Keratinocyte (primary cell): ENCODE data around the gene LRRC7. TPM values are rescaled to one million over a fixed set of nuclear protein-coding genes. Genes with fewer than 3 reads are reported as not detected.
A peak's percentile ranks its signal among the peaks of the same experiment; 100 is the strongest.

Experiments
- DNase-seq: peaks from one replicate; pipeline ENCODE4 v3.0.0-alpha.2; 2011; ENCODE audit warnings: low read depth, missing footprints, low spot score
- FAIRE-seq: peaks from 2 replicates; lab custom pipeline; 2011; peaks lifted over from hg19 to GRCh38; lab: Jason Lieb, UNC
- H2AFZ ChIP-seq: 2 replicates; pipeline ENCODE4 v1.6.0; 2012; ENCODE audit warnings: low read length, control low read depth, inconsistent platforms; ENCODE audit not compliant: control insufficient read depth
- H3K27ac ChIP-seq: 2 replicates; pipeline ENCODE4 v1.5.1; 2011; ENCODE audit warnings: low read length; ENCODE audit not compliant: control insufficient read depth, insufficient read depth
- H3K27me3 ChIP-seq: 3 replicates; pipeline ENCODE4 v1.6.0; 2011; ENCODE audit warnings: low read length; ENCODE audit not compliant: control insufficient read depth, insufficient read depth; ENCODE audit errors: extremely low read depth
- H3K36me3 ChIP-seq, 2 experiments: 2 replicates in 1 of 2; 3 replicates in 1 of 2; pipeline ENCODE4 v1.5.1; 2011; ENCODE audit warnings: low read length in 2 of 2, mild to moderate bottlenecking in 1 of 2; ENCODE audit not compliant: control insufficient read depth in 2 of 2, insufficient read depth in 2 of 2; ENCODE audit errors: extremely low read depth in 1 of 2
- H3K4me1 ChIP-seq: 3 replicates; pipeline ENCODE4 v1.5.1; 2011; ENCODE audit warnings: low read length; ENCODE audit not compliant: control insufficient read depth, insufficient read depth; ENCODE audit errors: extremely low read depth
- H3K4me2 ChIP-seq: 3 replicates; pipeline ENCODE4 v1.6.0; 2011; ENCODE audit warnings: low read depth, low read length; ENCODE audit not compliant: control insufficient read depth, insufficient read depth; ENCODE audit errors: extremely low read depth
- H3K4me3 ChIP-seq, 3 experiments: fragments of 200-600 bp in 1 of 3; sonication (generic) in 1 of 3; 2 replicates in 2 of 3; 3 replicates in 1 of 3; pipeline ENCODE4 v1.5.1; 2011 to 2016; ENCODE audit warnings: low read length in 3 of 3, mild to moderate bottlenecking in 3 of 3, control low read depth in 2 of 3, inconsistent platforms in 1 of 3, low read depth in 1 of 3, mixed read lengths in 1 of 3, mixed run types in 1 of 3, moderate library complexity in 1 of 3; ENCODE audit not compliant: control insufficient read depth in 2 of 3, insufficient read depth in 2 of 3; ENCODE audit errors: extremely low read depth in 1 of 3
- H3K79me2 ChIP-seq: 2 replicates; pipeline ENCODE4 v1.6.0; 2012; ENCODE audit warnings: low read length; ENCODE audit not compliant: control insufficient read depth, insufficient read depth
- H3K9ac ChIP-seq: 3 replicates; pipeline ENCODE4 v1.6.0; 2011; ENCODE audit warnings: low read length; ENCODE audit not compliant: control insufficient read depth, insufficient read depth; ENCODE audit errors: extremely low read depth
- H3K9me1 ChIP-seq: 3 replicates; pipeline ENCODE4 v1.6.0; 2011; ENCODE audit warnings: low read length; ENCODE audit not compliant: control insufficient read depth, insufficient read depth; ENCODE audit errors: extremely low read depth
- H3K9me3 ChIP-seq: 2 replicates; pipeline ENCODE4 v1.5.1; 2012; ENCODE audit warnings: low read depth, low read length; ENCODE audit not compliant: control insufficient read depth
- H4K20me1 ChIP-seq: 3 replicates; pipeline ENCODE4 v1.6.0; 2011; ENCODE audit warnings: low read length; ENCODE audit not compliant: control insufficient read depth, insufficient read depth; ENCODE audit errors: extremely low read depth
- EZH2 ChIP-seq: IDR thresholded peaks from one replicate; pipeline ENCODE4 v1.6.1; 2012; ENCODE audit warnings: inconsistent platforms, mild to moderate bottlenecking, low read length, moderate library complexity
- dilution Hi-C: fragments of 300-500 bp; cut with MboI; formaldehyde crosslinking; loops from one replicate; pipeline ENCODE4 v1.7.0; 2020; ENCODE audit warnings: low sequenced_read_pairs; ENCODE audit not compliant: extremely low pct_ligation_motif_present
- polyA plus RNA-seq, 5 experiments: library from polyadenylated mRNA; depleted of rRNA in 3 of 5; stranded (reverse) in 3 of 5; stranded (forward) in 1 of 5; unstranded in 1 of 5; fragments of >200 nt; gene quantifications; 1 replicate in 1 of 5; 2 replicates in 3 of 5; 3 replicates in 1 of 5; pipeline versions ENCODE4 v1.2.1 to v1.2.3, GENCODE V29; 2011 to 2012; ENCODE audit warnings: missing spikeins in 2 of 5, low read depth in 1 of 5, low replicate concordance in 1 of 5
- TF ChIP-seq, protein P1 (sequence below), 3 experiments: IDR thresholded peaks in 1 of 3; conservative IDR thresholded peaks in 1 of 3; optimal IDR thresholded peaks in 1 of 3; 2 replicates in 2 of 3; 3 replicates in 1 of 3; pipeline versions ENCODE3 to v1.5.1; 2011; ENCODE audit warnings: low read length in 3 of 3, mild to moderate bottlenecking in 3 of 3, moderate library complexity in 2 of 3, control low read depth in 1 of 3, inconsistent platforms in 1 of 3; ENCODE audit not compliant: insufficient read depth in 2 of 3; ENCODE audit errors: extremely low read depth in 1 of 3

The LRRC7 gene
- polyA plus RNA-seq, 1 donor (not counting 4 experiments of a cell fraction or from before 2014, with no cell fraction given), result 0.28 TPM

- Histone ChIP-seq H3K79me2 (no peaks in the 10 kb centered on the region), H3K36me3 (no peaks in the 10 kb centered on the region), H3K27ac (no peak overlapping the region), H3K4me3 (no peak overlapping the region), H3K4me2 (no peak overlapping the region), H3K4me1 (no peaks in the 10 kb centered on the region), H3K9me3 (no peaks in the 10 kb centered on the region), H3K27me3 (no peaks in the 10 kb centered on the region), H3K9ac (no peak overlapping the region), H2AFZ (no peak overlapping the region), H4K20me1 (no peaks in the 10 kb centered on the region), H3K9me1 (no peaks in the 10 kb centered on the region)
- DNase-seq (peak; percentile 11), FAIRE-seq (no peak)
- no peak for TF ChIP-seq EZH2
- TF ChIP-seq, protein P1, sequence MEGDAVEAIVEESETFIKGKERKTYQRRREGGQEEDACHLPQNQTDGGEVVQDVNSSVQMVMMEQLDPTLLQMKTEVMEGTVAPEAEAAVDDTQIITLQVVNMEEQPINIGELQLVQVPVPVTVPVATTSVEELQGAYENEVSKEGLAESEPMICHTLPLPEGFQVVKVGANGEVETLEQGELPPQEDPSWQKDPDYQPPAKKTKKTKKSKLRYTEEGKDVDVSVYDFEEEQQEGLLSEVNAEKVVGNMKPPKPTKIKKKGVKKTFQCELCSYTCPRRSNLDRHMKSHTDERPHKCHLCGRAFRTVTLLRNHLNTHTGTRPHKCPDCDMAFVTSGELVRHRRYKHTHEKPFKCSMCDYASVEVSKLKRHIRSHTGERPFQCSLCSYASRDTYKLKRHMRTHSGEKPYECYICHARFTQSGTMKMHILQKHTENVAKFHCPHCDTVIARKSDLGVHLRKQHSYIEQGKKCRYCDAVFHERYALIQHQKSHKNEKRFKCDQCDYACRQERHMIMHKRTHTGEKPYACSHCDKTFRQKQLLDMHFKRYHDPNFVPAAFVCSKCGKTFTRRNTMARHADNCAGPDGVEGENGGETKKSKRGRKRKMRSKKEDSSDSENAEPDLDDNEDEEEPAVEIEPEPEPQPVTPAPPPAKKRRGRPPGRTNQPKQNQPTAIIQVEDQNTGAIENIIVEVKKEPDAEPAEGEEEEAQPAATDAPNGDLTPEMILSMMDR (optimal IDR thresholded peaks at IDR 0.05 in 1 of 3, IDR thresholded peaks at IDR 0.05 in 1 of 3, conservative IDR thresholded peaks at IDR 0.05 in 1 of 3; ENCODE audit: extremely low read depth in 1 of 3, insufficient read depth in 2 of 3, low read length in 3 of 3), result no peak
- dilution Hi-C loops, result no loop called here
Observed at GRCh38 chr1:70156529-70157120, 588.9 kb downstream of the LRRC7 start.

DNA sequence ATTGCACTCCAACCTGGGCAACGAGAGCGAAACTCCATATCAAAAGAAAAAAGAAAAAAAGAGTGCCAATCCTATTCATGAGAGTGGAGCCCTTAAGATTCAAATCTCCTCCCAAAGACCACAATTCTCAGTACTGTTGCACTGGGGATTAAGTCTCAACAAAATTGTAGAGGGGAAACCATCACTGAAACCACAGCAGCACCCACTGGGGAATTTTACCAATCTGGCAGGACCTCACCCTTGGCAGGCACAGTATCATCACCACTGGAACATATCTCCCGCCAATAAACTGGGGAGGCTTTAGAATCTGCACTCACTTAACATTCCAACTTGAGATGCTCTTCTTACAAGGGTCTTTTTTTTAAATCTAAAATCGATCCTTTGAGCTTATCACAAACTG is 596.6 kb downstream of the LRRC7 start:
- no peak overlapping the region for H3K4me2 ChIP-seq
- H3K27me3 ChIP-seq, result no peaks in the 10 kb centered on the region
- H3K4me1 ChIP-seq, result no peaks in the 10 kb centered on the region
- FAIRE-seq, result no peak
- no peak overlapping the region for H3K27ac ChIP-seq
- H3K9ac ChIP-seq, result no peak overlapping the region
- dilution Hi-C loops, result no loop called here
- DNase-seq, result no peak
- H4K20me1 ChIP-seq, result no peaks in the 10 kb centered on the region
- no peaks in the 10 kb centered on the region for H3K36me3 ChIP-seq
- H3K9me1 ChIP-seq, result no peaks in the 10 kb centered on the region
- H3K9me3 ChIP-seq, result no peaks in the 10 kb centered on the region
- no peak overlapping the region for H3K4me3 ChIP-seq
- no peaks in the 10 kb centered on the region for H3K79me2 ChIP-seq
- H2AFZ ChIP-seq, result no peak overlapping the region
- no peak for TF ChIP-seq EZH2
- TF ChIP-seq, protein P1 (optimal IDR thresholded peaks at IDR 0.05 in 1 of 3, IDR thresholded peaks at IDR 0.05 in 1 of 3, conservative IDR thresholded peaks at IDR 0.05 in 1 of 3; ENCODE audit: extremely low read depth in 1 of 3, insufficient read depth in 2 of 3, low read length in 3 of 3), result no peak
